NCI-H146 (cell line): Measurements from ENCODE around the gene STK32C.

Experiments
- DNase-seq: peaks from one replicate; lab custom pipeline; 2025; lab: John Stamatoyannopoulos, UW

The STK32C gene

DNA sequence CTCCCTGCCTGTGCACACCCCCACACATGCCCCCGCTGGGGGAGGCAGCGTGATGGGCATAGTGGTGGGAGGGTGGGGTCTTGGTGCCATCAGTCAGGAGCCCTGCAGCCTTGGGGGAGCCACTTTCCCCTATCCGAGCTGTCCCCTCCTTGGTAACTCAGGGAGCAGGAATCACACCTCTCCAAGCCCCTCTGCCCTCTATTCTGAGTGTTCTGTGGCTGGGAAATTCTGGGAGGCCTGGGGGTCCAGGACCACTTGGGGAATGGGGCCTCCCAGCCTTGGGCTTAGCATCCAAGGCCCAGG lies 109.7 kb downstream of the STK32C start:
- DNase-seq = no peak

DNA sequence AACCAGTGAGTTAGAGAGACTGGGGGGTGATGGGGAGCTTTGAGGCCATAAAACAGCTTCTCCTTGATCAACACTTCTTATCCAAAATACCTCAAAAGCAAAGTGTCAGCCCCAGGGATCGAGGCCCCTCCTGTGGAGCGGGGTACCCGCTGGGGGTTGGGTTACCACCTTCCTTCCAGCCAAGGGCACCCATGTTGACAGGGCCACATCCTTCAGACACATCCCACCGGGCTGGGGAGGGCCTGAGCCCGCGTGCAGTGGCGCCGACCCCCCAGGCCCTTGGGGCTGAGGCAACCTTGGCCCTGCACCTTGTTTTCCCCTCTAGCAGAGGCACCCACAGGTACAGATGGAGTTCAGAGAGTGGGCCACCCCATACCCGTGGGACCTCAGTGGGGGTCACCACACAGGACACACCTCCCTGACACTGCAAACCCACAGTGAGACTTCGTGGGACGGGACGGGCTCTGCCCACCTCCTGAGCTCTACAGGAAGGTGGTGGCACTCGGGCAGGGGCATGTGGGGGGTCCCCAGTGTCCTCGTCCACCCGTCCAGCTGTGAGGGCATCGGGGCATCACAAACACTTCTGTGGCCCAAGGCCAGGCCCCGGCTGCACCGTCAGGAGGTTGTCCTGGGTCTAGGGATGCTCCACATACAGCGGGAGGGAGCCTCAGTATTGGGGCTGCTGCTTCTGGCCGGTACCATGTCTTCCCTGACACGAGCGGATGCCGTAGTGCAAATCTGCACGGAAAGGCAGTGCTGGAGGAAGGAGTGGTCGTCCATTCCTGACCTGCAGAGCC lies 110.3 kb downstream of the STK32C start:
- DNase-seq = no peak

DNA sequence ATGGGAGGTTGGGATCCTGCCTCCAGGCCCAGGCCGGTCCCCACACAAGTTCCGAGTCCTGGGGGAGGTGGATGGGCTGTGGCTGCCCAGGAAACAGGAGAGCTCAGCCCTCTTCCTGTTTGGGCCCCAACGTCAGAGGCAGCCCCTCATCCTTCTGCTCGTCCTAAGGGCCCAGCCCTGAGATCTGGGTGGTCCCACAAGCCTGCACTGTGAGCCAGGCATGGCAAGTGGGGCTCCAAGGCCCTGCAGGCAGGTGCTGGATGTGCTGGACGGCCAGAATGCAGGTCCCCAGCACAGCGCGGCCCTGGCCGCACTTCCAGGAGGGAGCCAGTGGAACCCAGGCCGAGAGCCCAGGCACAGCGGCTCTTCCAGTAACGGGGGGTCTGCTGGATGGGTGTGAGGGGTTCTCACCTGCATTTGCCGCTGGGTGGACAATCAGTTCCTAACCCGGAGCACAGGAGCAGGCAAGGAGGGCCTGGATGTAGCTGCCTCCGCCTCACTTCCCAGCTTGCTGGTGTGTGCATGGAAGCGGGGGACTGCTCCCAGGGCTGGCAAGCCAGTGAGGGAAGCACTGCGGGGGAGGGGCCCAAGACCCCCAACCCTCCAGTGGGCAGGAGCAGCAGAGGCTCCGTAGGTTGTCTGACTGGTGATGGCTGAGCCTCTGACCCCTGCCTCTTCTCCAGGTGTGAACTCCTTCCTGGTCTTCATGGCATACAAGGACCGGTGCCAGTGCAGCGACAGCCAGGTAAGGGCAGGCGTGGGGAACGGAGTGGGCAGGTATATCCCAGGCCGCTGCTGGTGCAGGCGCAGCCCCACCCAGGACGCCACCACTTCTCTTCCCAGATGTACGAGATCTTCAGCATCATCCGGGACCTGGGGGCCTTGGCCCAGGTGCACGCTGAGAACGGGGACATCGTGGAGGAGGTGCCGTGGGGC lies 111.3 kb downstream of the STK32C start:
- no peak for DNase-seq

DNA sequence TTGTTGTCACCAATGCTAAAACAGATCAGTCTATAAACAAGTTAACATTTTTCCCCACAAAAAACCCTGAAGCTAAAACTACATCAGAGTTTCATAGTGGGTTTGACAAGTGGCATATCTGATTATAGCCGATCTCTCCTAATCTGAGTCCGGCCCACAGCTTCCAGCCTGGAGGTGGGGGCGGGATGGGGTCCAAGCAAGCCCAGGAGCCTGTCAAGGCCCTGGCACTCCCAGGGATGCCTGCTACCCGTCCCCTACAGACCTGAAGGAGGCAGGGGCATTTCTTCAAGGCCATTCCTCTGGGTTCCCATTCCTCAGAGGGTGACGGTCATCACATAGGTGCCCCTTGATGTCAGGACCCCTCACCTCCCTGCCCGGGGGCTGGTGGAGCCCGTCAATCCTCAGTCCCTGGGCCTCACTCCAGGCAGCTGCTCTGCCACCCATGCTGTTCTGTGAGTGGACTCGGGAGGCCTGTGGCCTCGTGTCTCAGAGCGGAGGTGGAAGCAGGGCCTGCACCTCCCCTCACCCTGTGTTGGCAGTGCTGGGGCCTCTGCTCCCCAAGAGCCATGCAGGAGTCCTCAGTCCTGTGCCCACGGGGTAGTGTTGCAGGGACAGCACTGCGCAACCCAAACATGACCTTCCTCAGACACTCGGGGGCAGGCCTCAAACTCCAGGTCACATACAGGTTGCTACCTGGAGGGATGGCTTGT lies 112.2 kb downstream of the STK32C start:
- no peak for DNase-seq

DNA sequence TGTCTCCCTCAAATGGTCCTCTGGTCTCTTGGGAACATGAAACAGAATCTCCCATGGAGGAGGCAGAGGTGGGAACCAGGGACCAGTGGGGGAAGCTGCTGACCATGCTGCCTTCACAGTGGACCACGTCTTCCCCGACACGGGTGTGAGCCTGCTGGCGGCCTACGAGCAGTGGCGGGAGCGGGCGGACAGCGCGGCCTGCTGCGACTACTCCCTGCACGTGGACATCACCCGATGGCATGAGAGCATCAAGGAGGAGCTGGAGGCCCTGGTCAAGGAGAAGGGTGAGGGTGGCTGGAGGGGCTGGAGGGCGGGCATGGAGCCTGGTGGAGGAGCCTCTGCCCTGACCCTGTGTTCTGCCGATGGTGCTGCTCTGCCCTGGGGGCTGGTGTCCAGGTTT lies 113.0 kb downstream of the STK32C start:
- DNase-seq = no peak

DNA sequence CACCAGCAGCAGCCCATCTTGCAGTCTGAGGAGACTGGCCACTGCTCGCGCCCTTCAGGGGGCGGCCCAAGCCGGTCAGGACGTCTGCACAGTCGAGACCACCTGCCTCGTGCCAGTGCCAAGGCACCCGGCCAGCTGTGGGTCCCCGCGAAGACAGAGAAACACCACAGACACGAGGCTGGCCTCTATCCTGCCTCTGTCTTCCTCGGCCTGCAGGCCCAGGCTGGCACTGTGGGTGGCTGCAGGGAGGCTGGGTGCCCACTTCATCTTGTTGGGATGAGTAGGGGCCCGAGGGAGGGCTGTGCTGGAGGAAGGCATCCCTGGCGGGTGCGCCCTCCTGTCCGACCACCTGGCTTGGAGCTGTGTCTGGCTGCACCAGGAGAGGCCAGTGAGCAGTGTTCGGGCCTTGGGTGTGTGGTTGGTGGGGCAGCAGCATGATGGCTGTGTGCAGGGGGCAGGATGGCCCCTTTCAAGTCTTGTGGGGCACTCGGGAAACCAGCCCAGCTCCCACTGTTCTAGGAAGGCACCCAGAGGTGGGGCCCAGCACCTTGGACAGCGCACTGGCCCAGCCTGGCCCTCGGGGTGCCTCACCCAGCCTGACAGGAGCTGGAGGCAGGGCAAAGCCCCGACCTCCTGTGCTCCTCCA lies 113.7 kb downstream of the STK32C start:
- no peak for DNase-seq

DNA sequence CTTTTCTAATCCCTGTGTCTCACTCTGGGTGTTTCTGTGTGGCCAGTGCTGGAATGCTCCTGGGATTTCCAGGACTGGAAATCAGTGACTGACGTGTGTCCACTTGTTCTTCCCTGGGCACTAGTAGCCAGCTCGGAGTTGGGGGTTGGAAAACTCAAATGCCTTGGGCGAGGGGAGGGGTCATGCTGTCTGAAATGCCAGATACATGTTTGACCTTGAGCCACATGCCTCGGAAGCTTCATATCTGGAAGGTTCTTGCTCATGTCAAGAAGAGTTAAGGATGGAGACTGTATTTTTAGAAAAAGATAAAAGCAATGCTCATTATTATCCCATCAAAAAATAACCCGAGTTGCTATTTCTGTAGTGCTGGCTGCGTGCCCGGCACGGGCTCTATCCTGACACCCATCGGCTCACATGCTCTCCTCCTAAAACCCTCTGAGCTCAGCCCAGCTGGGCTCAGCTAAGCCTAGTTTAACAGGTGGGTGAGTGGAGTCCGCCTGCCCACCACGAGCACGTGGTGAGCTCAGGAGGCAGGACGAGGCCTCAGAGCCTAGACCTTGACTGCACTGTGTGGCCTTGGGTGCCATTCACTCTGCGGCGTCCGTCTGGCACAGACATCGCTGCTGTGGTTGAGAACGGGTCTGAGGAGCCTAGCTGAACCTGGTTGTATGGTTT lies 114.6 kb downstream of the STK32C start:
- no peak for DNase-seq

DNA sequence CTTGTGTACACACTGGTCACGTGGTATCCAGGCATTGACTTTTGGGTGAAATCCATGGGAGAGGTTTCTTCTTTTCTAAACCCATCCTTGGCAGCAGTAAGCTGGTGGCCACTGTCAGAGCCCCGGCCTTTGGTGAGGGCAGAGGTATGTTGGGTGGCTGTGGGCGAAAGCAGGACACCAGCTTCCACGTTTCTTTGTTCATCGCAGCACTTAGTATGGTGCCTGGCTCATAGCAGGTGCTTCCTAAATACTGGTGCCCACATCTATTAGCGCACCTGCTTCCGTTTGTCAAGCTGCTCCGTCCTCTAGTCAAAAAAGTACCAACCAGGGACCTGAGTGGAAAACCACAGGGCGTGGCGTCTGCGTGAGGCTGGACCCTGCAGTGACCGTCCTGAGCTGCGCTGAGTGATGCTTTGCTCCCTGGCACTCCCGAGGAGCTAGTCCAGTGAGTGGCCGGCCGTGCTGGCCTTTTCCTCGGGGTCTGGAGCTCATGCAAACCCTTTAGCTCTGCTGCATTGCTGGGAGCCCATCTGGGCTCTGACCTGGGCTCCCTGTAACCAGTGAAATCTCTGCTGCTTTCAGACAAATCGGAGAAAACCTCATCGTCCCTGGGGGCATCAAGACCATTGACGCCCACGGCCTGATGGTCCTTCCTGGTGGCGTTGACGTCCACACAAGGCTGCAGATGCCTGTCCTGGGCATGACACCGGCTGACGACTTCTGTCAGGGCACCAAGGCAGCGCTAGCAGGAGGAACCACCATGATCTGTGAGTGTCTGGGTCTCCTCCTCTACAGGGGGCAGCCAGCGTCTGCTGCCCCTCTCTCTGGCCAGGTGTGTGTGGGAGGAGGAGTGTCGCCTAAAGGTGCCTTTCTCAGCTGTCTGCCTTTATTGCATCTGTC lies 115.4 kb downstream of the STK32C start:
- DNase-seq = no peak

DNA sequence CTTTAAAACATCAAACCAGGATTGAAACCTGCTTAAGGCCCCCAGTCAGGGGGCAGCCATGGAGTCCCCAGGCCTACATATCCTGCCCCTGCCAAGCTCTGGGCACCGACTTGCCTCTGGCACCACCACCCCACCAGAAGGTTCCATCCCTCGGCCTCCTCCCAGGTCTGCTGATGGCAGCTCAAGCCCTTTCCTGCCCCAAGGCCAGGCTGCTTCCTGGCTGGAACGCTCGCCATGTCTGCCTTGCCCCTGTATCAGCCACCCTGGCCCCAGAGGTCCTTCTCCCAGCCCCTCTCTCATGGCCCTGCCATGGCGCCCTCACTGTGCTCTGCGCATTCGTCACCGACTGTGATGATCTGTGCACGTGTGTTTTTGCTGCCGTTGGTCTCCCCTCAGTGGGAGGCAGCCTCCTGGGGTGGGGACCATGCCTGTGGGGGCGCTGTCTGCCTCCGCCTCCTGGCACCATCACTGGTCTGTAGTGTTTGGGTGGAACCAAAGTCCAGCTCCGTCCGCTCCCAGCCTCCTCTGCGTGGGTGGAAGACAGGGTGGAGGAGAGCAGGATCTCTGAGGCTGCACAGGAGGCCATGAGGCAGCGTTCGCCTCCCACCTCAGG lies 117.8 kb downstream of the STK32C start:
- no peak for DNase-seq

DNA sequence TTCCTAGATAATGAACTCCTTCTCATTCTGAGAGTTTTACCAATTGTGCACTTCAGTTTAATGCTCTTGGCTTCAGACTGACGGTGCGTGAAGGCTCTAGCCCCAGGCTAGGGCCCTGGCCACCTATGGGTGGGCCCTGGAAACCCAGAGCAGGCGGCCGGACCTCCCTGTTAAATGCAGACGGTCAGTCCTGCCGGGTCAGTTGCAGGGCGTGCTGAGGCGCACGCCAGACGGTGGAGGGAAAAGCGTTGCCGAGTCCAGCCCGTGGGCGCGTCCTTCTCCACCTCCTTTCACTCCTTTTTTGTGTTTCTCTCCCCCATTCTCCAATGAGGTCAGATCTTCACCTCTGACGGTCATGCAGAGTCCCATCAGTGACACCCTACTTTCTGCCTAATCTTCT lies 118.7 kb downstream of the STK32C start:
- no peak for DNase-seq

DNA sequence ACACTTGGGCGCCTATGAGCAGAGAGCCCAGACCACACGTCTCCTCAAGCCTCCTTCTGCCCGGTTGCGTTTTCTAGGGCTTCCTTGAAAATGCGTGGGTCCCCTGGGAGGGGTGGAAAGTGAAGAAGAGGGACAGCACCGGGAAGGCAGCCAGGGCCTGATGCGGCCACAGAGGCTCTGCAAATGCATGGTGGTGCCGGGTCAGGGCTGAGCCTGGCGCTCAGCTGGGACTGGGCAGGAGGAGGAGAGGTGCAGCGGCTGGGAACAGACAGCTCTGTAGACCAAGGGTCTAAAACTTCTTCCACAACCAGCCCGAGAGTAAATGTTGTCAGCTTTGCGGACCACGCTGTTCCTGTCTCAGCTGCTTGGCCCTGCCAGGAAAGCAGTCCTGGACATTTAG lies 119.4 kb downstream of the STK32C start:
- no peak for DNase-seq

DNA sequence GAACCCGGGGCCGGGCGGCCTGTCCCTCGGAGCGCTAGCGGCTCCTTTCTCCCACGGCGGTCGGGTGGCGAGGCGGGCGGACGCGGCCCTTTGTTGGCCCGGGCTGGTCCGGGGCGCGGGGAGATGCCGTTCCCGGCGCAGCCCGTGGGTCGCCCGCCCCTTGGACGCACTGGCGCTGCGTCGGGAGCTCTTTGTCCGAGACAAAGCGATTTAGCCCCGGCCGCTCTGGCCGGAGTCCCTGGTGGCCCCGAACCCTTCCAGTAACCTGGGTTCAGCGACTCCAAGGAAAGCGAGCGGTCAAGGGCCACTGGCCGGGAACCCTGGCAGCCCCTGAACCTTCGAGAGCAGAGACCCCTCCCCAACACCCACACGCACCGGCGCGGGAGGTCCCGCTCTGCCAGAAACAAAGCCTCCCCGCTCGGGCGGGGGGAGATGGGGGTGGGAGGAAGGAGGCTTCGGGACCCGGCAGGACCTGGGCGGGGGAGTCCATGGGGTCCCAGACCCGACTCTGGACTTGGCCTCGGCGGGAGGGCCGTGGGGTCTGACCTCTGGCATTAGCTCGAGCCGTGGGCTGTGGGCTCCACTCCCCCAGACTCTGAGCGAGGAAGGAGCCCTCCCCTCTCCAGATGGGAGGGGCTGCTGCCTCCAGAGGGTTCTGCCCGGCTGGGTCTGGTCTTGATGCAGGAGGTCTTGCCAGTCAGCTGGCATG lies 120.2 kb downstream of the STK32C start:
- peak; percentile 21 for DNase-seq

DNA sequence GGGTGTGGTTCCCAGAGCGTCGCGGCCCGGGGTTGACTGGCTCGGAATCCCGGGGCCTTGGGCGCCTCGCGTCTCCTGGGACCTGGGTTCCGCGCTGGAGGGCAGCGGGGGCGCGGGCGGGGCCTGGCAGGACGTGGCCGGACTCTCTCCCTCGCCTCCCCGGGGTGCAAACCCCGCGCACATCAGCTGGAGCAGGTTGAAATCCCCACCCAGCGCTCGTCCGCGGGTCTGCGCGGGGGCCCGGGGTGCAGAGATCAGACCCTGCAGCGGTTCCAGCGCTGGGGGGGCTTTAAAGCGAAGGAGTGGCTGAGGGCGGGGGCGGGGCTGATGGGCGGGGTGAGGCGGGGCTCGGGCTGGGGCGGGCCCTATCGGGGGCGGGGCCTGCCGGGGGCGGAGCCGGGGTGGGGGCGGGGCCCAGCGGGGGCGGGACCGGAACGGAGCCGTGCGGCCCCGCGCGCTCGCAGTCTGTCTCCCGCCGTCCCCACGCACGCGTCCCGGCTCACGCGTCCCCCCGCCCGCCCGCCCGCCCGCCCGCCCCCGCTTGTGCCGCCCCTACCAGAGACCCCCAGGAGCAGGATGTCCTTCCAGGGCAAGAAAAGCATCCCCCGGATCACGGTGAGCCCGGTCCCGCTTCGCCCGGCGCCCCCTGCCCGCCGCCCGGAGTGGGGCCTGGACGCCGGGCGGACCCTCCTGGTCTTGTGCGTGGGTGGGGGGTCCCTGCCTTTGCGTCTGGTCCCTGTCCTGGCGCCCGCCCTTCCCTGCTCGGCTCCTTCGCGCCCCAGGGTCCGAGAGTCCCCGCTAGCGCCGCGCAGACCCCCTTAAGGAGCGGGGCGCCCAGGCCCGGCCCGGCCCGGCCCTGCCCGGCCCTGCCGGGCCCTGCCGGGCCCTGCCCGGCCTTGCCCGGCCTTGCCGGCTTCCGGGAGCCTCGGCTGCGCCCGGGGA lies 121.0 kb downstream of the STK32C start, which contains the start of gene DPYSL4:
DPYSL4 (plus strand) TSS at position 461 of the 942 bp plus-strand sequence; CDS start at position 577, 116 bp downstream.
- DNase-seq = peak; percentile 71

DNA sequence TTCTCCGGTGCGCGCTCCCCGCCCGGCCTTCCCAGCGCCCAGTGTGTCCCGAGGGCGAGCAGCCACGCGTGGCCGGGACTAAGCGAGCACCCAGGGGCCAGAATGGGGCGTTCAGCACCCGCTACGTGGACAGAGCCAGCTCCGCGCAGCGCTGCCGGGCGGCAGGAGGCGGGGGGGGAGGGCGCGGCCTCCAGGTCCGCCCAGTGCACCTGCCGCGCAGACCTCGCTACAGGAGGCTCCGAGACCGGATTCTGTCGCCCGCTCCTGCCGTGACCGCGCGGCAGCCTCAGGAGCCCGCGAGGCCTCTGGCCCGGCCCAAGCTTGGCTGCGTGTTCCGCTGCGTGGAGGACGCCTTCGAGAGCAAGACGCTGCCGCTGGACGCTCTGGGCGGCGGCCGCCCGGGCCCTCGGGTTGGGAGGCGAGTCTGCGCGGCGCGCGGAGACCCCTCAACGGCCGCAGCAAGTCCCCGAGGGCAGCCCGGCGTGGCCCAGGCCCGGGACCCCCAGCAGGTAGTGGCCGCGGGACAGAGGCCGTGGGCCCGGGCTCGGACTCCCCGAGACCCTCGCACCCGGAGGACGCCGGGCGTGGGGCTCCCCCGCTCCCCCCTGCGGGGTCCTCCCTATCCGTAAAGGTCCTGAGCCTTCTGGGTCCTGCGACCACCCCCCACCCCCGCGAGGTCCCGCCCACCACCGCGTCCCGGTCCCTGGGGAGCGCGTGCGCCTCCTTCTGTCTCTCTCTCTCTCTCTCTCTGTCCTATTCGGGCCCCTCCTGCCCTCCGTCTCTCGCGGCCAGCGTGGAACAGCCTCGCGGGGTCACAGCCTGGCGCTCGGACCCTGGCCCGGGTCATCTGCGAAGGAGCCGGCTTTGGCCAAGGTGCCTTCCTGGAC lies 121.9 kb downstream of the STK32C start:
- peak; percentile 87 for DNase-seq

DNA sequence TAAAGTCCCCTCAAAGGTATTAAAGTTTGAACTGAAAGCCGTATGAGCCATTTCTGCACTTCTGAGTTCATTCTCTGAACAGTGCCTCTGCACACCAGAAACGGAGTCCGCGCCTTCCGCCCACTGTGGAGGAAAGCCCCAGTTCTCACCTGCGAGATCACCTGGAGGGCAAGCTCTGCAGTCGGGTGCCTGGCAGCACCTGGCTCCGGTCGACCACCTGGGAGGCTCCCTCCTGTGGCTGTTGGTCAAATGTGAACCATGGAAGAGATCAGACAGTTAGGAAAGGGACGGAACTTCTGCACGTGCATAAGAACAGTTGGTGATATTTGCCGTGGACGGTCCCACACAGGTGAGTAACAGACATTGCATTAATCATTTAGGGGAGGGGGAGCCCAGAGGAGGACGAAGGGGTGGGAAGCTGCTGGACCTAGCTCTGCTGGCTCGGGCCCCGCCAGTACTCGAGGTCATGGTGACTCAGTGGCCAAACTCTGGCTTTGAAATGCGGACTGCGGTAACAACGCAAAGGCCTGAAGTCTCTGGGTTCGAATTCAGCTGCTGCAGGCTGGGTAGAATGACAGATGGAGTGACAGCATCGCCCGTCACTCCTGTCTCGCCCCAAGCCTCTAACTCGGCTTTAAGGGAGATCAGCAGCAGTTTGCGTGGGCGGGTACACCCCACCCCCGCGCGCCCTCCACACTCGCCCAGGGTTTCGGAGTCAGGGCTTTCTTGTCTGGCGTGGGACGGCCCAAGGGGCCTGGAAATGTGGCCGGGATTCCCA lies 122.7 kb downstream of the STK32C start:
- DNase-seq = peak; percentile 83

DNA sequence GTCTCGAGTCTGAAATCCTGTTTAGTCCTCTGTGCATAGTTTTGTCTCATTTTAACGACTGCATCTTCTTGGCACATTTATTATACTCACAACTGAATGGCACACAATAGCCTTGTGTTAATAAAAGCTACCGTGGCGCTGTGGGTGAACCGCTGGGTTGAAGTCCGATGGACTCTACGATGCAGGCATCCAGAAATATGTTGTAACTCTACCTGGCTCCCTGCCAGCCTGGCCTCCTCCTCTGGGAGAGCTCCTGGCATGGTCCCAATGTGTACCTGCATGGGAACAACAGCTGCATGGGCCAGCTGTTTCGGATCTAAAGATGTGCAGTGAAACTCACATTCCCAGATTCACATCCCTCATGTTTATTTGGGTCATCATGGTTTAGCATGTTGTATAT lies 124.7 kb downstream of the STK32C start:
- peak; percentile 7 for DNase-seq
